GM12878 (cell line): ENCODE data around the gene HSPA4. TPM values are rescaled to one million over a fixed set of nuclear protein-coding genes. Genes with fewer than 3 reads are reported as not detected.

Experiments
- CBX5 ChIP-seq: sonication (generic); IDR thresholded peaks from 2 replicates; pipeline ENCODE4 v1.6.1; 2016; ENCODE audit warnings: low read depth, moderate library complexity, mild to moderate bottlenecking, inconsistent platforms
- IKZF2 ChIP-seq, 2 experiments: fragments of 450-650 bp; IDR thresholded peaks; 2 replicates each; pipeline ENCODE4 v1.6.1; 2017; ENCODE audit warnings: mild to moderate bottlenecking in 2 of 2, moderate library complexity in 2 of 2
- TARDBP ChIP-seq: IDR thresholded peaks from 2 replicates; pipeline ENCODE4 v1.6.1; 2016; ENCODE audit warnings: borderline replicate concordance
- polyA plus RNA-seq, 11 experiments: library from polyadenylated mRNA; depleted of rRNA in 4 of 11; unstranded in 6 of 11; stranded (reverse) in 5 of 11; fragments of >200 nt; fragmentation: Nextera tagmentation in 4 of 11; fragmentation: Illumina TruSeq in 1 of 11; extraction: Ambion mirVana in 4 of 11; extraction: Trizol in 1 of 11; gene quantifications; 1 replicate in 1 of 11; 2 replicates in 10 of 11; pipeline versions ENCODE4 v1.2.1 to v1.2.3, GENCODE V29; 2011 to 2016; ENCODE audit warnings: inconsistent platforms in 2 of 11, missing spikeins in 2 of 11, low read depth in 1 of 11
- total RNA-seq, 4 experiments: library from RNA; depleted of rRNA in 3 of 4; stranded (reverse); fragments of >200 nt in 3 of 4; fragmentation: Illumina TruSeq in 1 of 4; extraction: Trizol in 1 of 4; gene quantifications; 2 replicates each; pipeline versions ENCODE4 v1.2.1 to v1.2.3, GENCODE V29; 2013 to 2021
- TF ChIP-seq, protein P1 (sequence below): fragments of 450-650 bp; IDR thresholded peaks from 2 replicates; pipeline ENCODE4 v1.6.1; 2017; ENCODE audit warnings: antibody characterized with exemption, mild to moderate bottlenecking, moderate library complexity
- TF ChIP-seq, protein P2 (sequence below): IDR thresholded peaks from 2 replicates; pipeline ENCODE4 v1.6.1; 2012; ENCODE audit warnings: low read depth, low read length, improper control_type of control experiment
- TF ChIP-seq, protein P3 (sequence below): IDR thresholded peaks from 2 replicates; pipeline ENCODE4 v1.6.1; 2012; ENCODE audit warnings: low read depth, low read length, improper control_type of control experiment
- TF ChIP-seq, protein P4 (sequence below): fragments of 150-350 bp; IDR thresholded peaks from 2 replicates; pipeline ENCODE4 v1.6.1; 2014; ENCODE audit warnings: mild to moderate bottlenecking, low read depth, low read length

Gene HSPA4
- total and polyA plus RNA-seq, 10 of the 15 experiments (the other 5 are each of a cell fraction or from before 2014, with no cell fraction given), result 61.6 to 234 (median 116) TPM

DNA sequence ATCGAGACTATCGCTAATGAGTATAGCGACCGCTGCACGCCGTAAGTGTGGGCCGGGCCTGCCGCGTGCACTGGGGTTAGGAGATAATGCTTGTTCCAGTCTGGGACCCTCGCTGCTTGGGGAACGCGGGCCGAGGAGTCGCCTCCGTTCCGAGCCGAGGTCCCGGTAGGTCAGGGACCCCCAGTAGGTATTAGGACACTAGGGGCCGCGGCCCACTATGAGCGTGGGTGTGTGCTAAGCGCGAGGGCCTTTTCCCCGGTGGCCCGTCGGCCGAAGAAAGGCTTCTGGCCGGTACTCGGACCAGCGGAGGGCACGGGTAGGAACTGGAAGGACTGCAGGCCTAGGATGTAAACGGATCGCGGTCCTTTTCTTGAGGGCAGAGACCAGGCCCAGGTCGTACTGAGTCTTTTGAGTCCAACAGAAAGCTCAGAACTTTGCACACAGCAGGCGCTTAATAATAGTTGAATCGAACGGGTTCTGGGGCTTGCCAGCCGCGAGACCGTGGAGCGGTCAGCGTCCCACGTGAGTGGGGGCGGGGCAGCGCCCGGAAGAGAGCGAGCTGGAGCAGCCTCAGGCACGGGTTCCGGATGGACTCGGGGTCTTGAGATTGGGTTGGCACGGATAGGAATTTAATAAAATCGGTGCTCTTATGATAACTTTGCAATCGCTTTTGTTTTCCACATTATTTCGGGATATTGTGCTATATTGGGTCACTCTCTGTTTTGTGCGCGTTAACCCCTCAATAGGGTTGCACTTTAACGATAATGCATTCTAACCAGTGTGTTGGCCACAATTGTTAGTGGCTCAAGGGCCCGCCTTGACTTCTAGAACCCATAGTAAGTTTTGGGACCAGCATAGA, 733 bp downstream of the HSPA4 start (continued):
- TF ChIP-seq, protein P1, sequence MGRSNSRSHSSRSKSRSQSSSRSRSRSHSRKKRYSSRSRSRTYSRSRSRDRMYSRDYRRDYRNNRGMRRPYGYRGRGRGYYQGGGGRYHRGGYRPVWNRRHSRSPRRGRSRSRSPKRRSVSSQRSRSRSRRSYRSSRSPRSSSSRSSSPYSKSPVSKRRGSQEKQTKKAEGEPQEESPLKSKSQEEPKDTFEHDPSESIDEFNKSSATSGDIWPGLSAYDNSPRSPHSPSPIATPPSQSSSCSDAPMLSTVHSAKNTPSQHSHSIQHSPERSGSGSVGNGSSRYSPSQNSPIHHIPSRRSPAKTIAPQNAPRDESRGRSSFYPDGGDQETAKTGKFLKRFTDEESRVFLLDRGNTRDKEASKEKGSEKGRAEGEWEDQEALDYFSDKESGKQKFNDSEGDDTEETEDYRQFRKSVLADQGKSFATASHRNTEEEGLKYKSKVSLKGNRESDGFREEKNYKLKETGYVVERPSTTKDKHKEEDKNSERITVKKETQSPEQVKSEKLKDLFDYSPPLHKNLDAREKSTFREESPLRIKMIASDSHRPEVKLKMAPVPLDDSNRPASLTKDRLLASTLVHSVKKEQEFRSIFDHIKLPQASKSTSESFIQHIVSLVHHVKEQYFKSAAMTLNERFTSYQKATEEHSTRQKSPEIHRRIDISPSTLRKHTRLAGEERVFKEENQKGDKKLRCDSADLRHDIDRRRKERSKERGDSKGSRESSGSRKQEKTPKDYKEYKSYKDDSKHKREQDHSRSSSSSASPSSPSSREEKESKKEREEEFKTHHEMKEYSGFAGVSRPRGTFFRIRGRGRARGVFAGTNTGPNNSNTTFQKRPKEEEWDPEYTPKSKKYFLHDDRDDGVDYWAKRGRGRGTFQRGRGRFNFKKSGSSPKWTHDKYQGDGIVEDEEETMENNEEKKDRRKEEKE, result no peak
- TF ChIP-seq CBX5 (no peak), IKZF2 (IDR thresholded peaks at IDR 0.05) (no peak), TARDBP (0 out of 2 replicates have a peak, but pooled peaks have one; percentile 48)
- TF ChIP-seq, protein P2, sequence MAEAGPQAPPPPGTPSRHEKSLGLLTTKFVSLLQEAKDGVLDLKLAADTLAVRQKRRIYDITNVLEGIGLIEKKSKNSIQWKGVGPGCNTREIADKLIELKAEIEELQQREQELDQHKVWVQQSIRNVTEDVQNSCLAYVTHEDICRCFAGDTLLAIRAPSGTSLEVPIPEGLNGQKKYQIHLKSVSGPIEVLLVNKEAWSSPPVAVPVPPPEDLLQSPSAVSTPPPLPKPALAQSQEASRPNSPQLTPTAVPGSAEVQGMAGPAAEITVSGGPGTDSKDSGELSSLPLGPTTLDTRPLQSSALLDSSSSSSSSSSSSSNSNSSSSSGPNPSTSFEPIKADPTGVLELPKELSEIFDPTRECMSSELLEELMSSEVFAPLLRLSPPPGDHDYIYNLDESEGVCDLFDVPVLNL, result no peak
- TF ChIP-seq, protein P3, sequence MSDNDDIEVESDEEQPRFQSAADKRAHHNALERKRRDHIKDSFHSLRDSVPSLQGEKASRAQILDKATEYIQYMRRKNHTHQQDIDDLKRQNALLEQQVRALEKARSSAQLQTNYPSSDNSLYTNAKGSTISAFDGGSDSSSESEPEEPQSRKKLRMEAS, result peak; percentile 67
- TF ChIP-seq, protein P4, sequence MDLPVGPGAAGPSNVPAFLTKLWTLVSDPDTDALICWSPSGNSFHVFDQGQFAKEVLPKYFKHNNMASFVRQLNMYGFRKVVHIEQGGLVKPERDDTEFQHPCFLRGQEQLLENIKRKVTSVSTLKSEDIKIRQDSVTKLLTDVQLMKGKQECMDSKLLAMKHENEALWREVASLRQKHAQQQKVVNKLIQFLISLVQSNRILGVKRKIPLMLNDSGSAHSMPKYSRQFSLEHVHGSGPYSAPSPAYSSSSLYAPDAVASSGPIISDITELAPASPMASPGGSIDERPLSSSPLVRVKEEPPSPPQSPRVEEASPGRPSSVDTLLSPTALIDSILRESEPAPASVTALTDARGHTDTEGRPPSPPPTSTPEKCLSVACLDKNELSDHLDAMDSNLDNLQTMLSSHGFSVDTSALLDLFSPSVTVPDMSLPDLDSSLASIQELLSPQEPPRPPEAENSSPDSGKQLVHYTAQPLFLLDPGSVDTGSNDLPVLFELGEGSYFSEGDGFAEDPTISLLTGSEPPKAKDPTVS, result peak; percentile 69; the same call in 1 of the 2 replicates
